Measurements from ENCODE around the gene SCFD2.

Gene SCFD2

GRCh38 chr4:52979020-52979419, 386.8 kb downstream of the SCFD2 start:
- DNase-seq: no peak

DNA sequence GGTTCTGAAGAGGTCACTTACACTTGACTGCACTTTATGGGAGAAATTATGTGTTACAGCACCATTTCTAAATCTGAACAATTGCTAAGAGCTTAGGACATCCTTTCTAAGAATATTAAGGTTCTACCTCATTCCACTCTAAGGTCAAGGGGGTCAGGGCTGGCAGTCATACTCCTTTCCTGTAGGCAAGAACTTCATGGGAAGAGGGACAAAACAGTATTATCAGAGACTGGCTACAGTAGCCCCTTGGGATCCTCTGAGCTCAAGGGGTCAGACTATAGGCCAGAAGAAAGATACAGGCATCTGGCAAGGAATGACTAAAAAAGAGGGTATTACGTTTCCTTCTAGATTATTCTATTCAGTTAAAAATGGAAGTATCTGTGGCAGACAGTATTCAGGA, 388.6 kb downstream of the SCFD2 start:
- DNase-seq: no peak

DNA sequence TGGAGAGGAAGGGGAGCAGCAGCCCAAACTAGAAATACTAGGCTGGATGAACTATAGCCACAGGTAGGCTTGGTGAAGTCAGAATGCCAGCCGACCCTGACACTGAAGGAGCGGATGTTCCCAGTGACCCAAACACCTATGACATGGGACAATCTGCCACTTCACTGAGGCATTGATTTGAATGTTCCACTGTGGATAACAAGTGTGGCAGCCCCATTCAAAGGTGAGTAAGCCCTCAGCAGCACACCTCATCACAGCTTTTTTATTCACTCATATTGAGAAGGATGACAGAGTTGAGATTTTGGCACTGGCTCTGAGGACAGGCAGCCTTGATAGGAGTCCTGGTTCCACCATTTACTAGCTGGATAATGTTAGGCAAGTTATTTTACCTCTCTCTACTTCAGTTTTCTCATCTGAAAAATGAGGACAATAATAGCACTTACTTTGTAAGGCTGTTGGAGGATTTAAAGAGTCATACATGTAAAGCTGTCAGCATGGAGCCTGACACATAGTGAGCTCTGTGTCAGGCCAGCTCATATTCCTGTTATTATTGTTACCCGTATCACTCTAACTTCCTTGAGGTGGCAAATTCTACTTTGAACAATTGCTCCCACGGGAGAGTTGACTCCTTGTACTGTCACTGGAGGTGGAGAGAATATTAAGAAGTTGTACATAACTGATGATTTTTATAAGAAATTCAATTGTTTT, 389.2 kb downstream of the SCFD2 start:
- DNase-seq: no peak

DNA sequence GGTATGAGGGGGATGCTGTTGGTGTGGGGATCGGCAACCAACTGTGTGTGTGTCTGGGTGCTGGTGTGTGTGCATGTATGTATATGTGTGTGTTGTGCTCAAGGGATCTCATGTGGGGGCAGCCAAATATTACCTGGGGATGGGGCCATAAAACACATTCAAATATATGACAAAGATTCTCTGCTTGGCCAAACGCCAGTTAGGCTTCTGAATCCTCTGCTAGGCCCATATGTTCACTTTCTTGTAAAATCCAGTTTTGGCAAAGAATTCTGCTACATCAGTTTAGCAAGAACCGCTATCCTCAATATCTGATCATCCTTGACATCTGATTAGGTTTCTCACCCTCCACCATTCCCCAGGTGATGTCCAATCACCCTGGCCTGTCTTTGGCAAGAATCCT, 397.2 kb downstream of the SCFD2 start:
- DNase-seq: no peak

- DNase-seq: no peak
Observed at GRCh38 chr4:52968241-52968640, 397.6 kb downstream of the SCFD2 start.

GRCh38 chr4:52966781-52967180, 399.1 kb downstream of the SCFD2 start:
- no peak for DNase-seq

GRCh38 chr4:52966172-52966571, 399.7 kb downstream of the SCFD2 start:
- DNase-seq: no peak

- no peak for DNase-seq
Observed at GRCh38 chr4:52964561-52965101, 401.2 kb downstream of the SCFD2 start.

DNA sequence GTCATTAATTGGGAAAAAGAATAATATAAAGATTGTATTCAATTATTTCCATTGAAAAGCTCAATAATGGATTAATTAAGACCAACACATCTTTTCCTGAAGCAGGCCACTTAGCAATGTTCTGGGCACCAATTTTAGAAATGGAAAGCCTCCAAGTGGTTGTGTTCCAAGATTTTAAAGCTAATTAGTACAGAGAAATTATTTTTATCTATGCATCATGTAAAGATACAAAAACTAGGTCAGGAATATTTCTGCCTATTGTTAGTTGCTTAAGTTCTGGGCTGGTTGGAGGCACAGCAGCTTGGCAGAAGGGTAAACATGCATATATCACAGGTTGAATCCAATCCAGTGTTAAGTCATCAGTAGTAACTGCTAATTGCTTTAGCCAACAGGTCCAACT, 401.9 kb downstream of the SCFD2 start:
- no peak for DNase-seq

GRCh38 chr4:52962721-52963120, 403.1 kb downstream of the SCFD2 start:
- no peak for DNase-seq

GRCh38 chr4:52961666-52962412, 404.0 kb downstream of the SCFD2 start:
- no peak for DNase-seq

DNA sequence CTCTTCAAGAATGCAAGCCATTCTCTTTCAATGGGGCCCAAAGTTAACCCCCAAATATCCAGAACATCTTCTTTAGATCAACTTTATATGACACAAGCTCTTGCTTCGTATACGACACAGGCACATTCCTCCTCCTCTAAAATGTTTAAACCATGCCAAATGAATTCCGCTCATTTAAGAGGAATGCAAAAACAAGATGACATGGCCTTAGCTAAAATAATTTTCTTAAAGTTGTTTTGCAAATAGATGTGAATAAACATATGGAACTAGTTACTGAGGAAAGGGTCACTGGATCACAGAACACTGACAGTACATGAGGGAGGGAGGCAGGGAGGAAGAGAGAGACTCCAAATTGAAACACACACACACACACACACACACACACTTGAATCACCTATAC, 406.3 kb downstream of the SCFD2 start:
- DNase-seq: no peak

GRCh38 chr4:52957835-52958631, 407.8 kb downstream of the SCFD2 start:
- no peak for DNase-seq

- DNase-seq: no peak
Observed at GRCh38 chr4:52957220-52957686, 408.6 kb downstream of the SCFD2 start.

DNA sequence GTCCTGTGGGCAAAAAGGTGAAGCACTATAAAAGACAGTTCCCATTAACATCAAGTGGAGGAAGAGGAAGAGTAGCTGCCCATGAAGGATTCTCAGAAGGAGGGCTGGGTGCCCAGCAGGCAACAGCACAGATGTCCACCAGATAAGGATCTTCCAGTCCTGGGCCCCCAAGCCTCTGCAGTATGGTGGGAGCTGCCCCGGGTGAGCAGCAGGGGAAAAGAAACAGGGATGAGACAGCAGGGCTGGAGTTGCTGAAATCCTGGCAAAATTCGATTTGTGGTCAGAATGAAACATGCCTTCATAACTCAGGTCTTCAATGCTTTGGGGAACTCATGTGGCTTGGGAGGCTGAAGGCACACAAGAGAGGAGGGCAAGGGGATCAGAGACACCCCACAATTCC, 409.2 kb downstream of the SCFD2 start:
- DNase-seq: no peak

GRCh38 chr4:52954560-52955170, 411.2 kb downstream of the SCFD2 start:
- no peak for DNase-seq

- no peak for DNase-seq
Observed at GRCh38 chr4:52952540-52952939, 413.3 kb downstream of the SCFD2 start.

- no peak for DNase-seq
Observed at GRCh38 chr4:52951016-52951415, 414.8 kb downstream of the SCFD2 start.

GRCh38 chr4:52950226-52950625, 415.6 kb downstream of the SCFD2 start:
- DNase-seq: no peak

DNA sequence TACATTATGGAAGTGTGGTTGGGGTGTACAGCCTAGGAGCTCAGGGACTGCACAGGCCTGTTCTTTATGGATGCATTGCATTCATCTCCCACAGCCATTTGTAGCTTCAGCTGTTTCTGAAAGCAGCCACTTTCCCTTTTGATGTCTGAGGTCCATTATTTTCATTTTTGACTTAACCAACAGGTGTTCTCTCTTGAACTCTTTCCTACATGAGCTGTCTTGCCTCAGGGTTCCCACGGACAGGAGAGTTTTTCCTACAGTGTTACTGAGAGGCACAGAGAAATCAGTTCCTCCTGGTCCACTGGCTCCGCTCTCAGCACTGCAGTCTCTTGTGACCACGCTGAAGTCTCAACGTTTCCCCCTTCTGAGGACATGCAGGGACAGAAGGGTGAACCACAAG, 416.5 kb downstream of the SCFD2 start:
- no peak for DNase-seq

- no peak for DNase-seq
Observed at GRCh38 chr4:52948057-52948423, 417.8 kb downstream of the SCFD2 start.

DNA sequence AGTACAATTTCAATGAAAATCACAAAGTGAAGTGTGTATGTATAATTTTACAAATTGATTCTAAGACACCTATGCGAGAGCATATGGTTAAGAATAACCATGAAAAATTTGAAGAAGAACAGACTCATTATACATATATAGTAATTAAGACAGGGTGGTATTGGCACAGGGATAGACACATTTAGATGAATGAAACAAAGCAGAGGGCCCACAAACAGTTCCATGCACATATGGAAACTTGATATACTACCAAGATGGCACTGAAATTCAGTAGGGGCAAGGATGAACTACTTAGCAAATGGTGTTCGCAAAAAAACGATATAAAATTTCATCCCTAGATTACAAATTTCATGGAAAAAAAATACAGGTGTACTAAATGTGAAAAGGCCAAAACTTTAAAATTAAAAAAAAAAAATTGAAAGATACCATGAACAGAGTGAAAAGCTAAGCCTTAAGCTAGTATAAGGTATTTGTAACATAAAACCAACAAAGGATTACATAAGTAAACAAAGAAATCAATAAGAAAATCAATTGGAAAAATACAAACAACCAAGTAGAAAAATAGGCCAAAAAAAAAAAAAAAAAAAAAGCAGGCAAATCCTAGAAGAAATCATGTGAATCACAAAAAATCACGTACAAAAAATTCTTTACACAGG, 418.3 kb downstream of the SCFD2 start:
- no peak for DNase-seq
